ENCODE measurements around the gene CASP7. TPM values are rescaled to one million over a fixed set of nuclear protein-coding genes. Genes with fewer than 3 reads are reported as not detected.

The CASP7 gene
- total and polyA plus RNA-seq, 2 of the 8 experiments (the other 6 are each of a cell fraction or from before 2014, with no cell fraction given): 2.3 to 4.1 TPM

- Histone ChIP-seq H3K4me2 (ENCODE audit: insufficient read depth in 1 of 2, low read depth in 2 of 2, low read length in 2 of 2) (no peak overlapping the region), H3K4ac (replicated peaks; ENCODE audit: insufficient read length, low read depth, low read length) (no peak overlapping the region), H2BK20ac (ENCODE audit: low read length) (no peak overlapping the region), H3K36me3 (ENCODE audit: control insufficient read depth in 2 of 4, insufficient read depth in 4 of 4, low read length in 3 of 4) (no peaks in the 10 kb centered on the region), H4K20me1 (replicated peaks in 1 of 2; ENCODE audit: control insufficient read depth in 1 of 2, insufficient read depth in 2 of 2, low read length in 2 of 2) (no peaks in the 10 kb centered on the region), H3K18ac (ENCODE audit: extremely low read depth, low read length) (no peak overlapping the region), H3K23me2 (ENCODE audit: low read depth, low read length) (no peaks in the 10 kb centered on the region), H3K14ac (ENCODE audit: insufficient read length) (no peak overlapping the region), H3K79me1 (ENCODE audit: low read depth, low read length) (no peaks in the 10 kb centered on the region), H2BK5ac (ENCODE audit: low read depth, low read length) (no peak overlapping the region), H4K5ac (ENCODE audit: insufficient read length, low read depth, low read length) (no peak overlapping the region), H2BK15ac (ENCODE audit: low read length) (no peak overlapping the region), H4K91ac (replicated peaks; ENCODE audit: insufficient read length, low read length) (no peak overlapping the region), H3K9ac (replicated peaks in 1 of 4; ENCODE audit: extremely low read depth in 1 of 4, low read depth in 3 of 4, low read length in 3 of 4) (no peak overlapping the region), H2AK5ac (ENCODE audit: low read depth, low read length) (no peak overlapping the region), H3K27me3 (replicated peaks in 1 of 4; ENCODE audit: control insufficient read depth in 3 of 4, extremely low read depth in 1 of 4, insufficient read depth in 3 of 4, low read length in 3 of 4) (no peaks in the 10 kb centered on the region), H3K56ac (replicated peaks; ENCODE audit: insufficient read length, low read depth, low read length) (no peak overlapping the region), H3K23ac (ENCODE audit: insufficient read length) (no peak overlapping the region), H3K79me2 (ENCODE audit: control insufficient read depth in 1 of 2, insufficient read depth in 2 of 2, low read length in 2 of 2) (no peaks in the 10 kb centered on the region), H3K4me3 (ENCODE audit: extremely low read depth in 1 of 4, insufficient read depth in 2 of 4, low read depth in 3 of 4, low read length in 4 of 4) (no peak overlapping the region), H2BK12ac (ENCODE audit: low read depth, low read length) (no peak overlapping the region), H3K9me3 (ENCODE audit: insufficient read depth in 2 of 2, low read depth in 1 of 2, low read length in 1 of 2) (no peaks in the 10 kb centered on the region), H2BK120ac (replicated peaks; ENCODE audit: low read depth, low read length) (no peak overlapping the region), H3K4me1 (replicated peaks in 1 of 4; ENCODE audit: control insufficient read depth in 3 of 4, insufficient read depth in 4 of 4, low read length in 3 of 4) (no peaks in the 10 kb centered on the region), H4K8ac (ENCODE audit: extremely low read depth, insufficient read depth, low read length) (no peak overlapping the region), H2AFZ (ENCODE audit: low read length) (no peak overlapping the region), H3K27ac (ENCODE audit: low read depth, low read length) (no peak overlapping the region)
- DNase-seq (ENCODE audit: low read depth in 1 of 2, low spot score in 2 of 2) (no peak), FAIRE-seq (no peak)
- WGBS, 2 experiments (ENCODE audit: extremely low coverage in 1 of 2, insufficient coverage in 1 of 2, insufficient read length in 1 of 2, insufficient replicate concordance in 2 of 2, low coverage in 1 of 2, low lambda C conversion rate in 2 of 2, missing lambda C conversion rate in 1 of 2): 86% methylated on average over 7 of the region's 7 CpGs; no CpG with 5 or more reads in 1 of the 2 experiments
- POLR2A ChIA-PET (ENCODE audit: partially characterized antibody): no interaction called here
- CTCF ChIA-PET (ENCODE audit: partially characterized antibody): interaction anchor here (1.5 kb wide), 1 partner anchor 28 kb away, joined by 3 read pairs; no protein-coding TSS in a partner anchor
- TF ChIP-seq ZNF274 (IDR thresholded peaks at IDR 0.05; ENCODE audit: borderline replicate concordance, extremely low read depth, low read length) (no peak), TCF12 (IDR thresholded peaks at IDR 0.05; ENCODE audit: low read depth, low read length) (no peak), MAX (IDR thresholded peaks at IDR 0.05) (no peak), E2F6 (IDR thresholded peaks at IDR 0.05) (no peak), USF2 (IDR thresholded peaks at IDR 0.05; ENCODE audit: low read length) (no peak), CTBP2 (IDR thresholded peaks at IDR 0.05; ENCODE audit: borderline replicate concordance, insufficient read depth, insufficient read length, low read length) (no peak), NRF1 (IDR thresholded peaks at IDR 0.05; ENCODE audit: low read depth, low read length) (no peak), POLR2AphosphoS5 (IDR thresholded peaks at IDR 0.05; ENCODE audit: low read depth, low read length) (no peak), CHD1 (IDR thresholded peaks at IDR 0.05; ENCODE audit: low read depth, low read length) (no peak), RBBP5 (IDR thresholded peaks at IDR 0.05; ENCODE audit: borderline replicate concordance, low read depth, low read length) (no peak)
Observed at GRCh38 chr10:113644185-113645120, 35.3 kb upstream of the CASP7 start.
